ENCODE results near the gene CENPO. TPM values are rescaled to one million over a fixed set of nuclear protein-coding genes. Genes with fewer than 3 reads are reported as not detected.

The CENPO gene
- total RNA-seq, result 2.0 TPM

GRCh38 chr2:24792874-24793760 is at the start of gene CENPO, which contains the start of gene PTRHD1:
CENPO (plus strand) TSS chr2:24793425; CDS start chr2:24793920, 495 bp downstream.
PTRHD1 (minus strand) TSS chr2:24793391; CDS start chr2:24793377, 14 bp downstream.
- DNase-seq (ENCODE audit: low spot score), result peak; percentile 97
- peak; percentile 96 for ATAC-seq

GRCh38 chr2:24743924-24744323 is 49.3 kb upstream of the CENPO start:
- DNase-seq (ENCODE audit: low spot score), result no peak
- no peak for ATAC-seq

GRCh38 chr2:24744356-24744755 is 48.9 kb upstream of the CENPO start:
- DNase-seq (ENCODE audit: low spot score), result no peak
- ATAC-seq, result no peak

GRCh38 chr2:24745825-24746224 is 47.4 kb upstream of the CENPO start:
- ATAC-seq (no peak), DNase-seq (ENCODE audit: low spot score) (no peak)

GRCh38 chr2:24747299-24747698 is 45.9 kb upstream of the CENPO start:
- DNase-seq (ENCODE audit: low spot score) (no peak), ATAC-seq (no peak)

GRCh38 chr2:24749069-24749691 is 44.0 kb upstream of the CENPO start:
- ATAC-seq (no peak), DNase-seq (ENCODE audit: low spot score) (no peak)

- ATAC-seq (no peak), DNase-seq (ENCODE audit: low spot score) (no peak)
Observed at GRCh38 chr2:24754985-24755705, 38.1 kb upstream of the CENPO start.

- ATAC-seq, result no peak
- no peak for DNase-seq (ENCODE audit: low spot score)
Observed at GRCh38 chr2:24756789-24757188, 36.4 kb upstream of the CENPO start.

- DNase-seq (ENCODE audit: low spot score) (no peak), ATAC-seq (no peak)
Observed at GRCh38 chr2:24761866-24762265, 31.4 kb upstream of the CENPO start.

- ATAC-seq (no peak), DNase-seq (ENCODE audit: low spot score) (no peak)
Observed at GRCh38 chr2:24762518-24762917, 30.7 kb upstream of the CENPO start.

- ATAC-seq (no peak), DNase-seq (ENCODE audit: low spot score) (no peak)
Observed at GRCh38 chr2:24763843-24764242, 29.4 kb upstream of the CENPO start.

- no peak for DNase-seq (ENCODE audit: low spot score)
- ATAC-seq, result no peak
Observed at GRCh38 chr2:24766609-24767008, 26.6 kb upstream of the CENPO start.

GRCh38 chr2:24768013-24768412 is 25.2 kb upstream of the CENPO start:
- ATAC-seq (no peak), DNase-seq (ENCODE audit: low spot score) (no peak)

GRCh38 chr2:24768601-24769000 is 24.6 kb upstream of the CENPO start:
- DNase-seq (ENCODE audit: low spot score) (no peak), ATAC-seq (no peak)

GRCh38 chr2:24771061-24771460 is 22.2 kb upstream of the CENPO start:
- no peak for DNase-seq (ENCODE audit: low spot score)
- no peak for ATAC-seq

GRCh38 chr2:24771764-24772586 is 21.2 kb upstream of the CENPO start:
- DNase-seq (ENCODE audit: low spot score) (no peak), ATAC-seq (no peak)

GRCh38 chr2:24774373-24774772 is 18.9 kb upstream of the CENPO start:
- DNase-seq (ENCODE audit: low spot score), result no peak
- ATAC-seq, result no peak

- ATAC-seq (no peak), DNase-seq (ENCODE audit: low spot score) (no peak)
Observed at GRCh38 chr2:24779116-24779515, 14.1 kb upstream of the CENPO start.

- ATAC-seq (no peak), DNase-seq (ENCODE audit: low spot score) (no peak)
Observed at GRCh38 chr2:24783641-24784040, 9.6 kb upstream of the CENPO start.

- ATAC-seq, result peak; percentile 39
- DNase-seq (ENCODE audit: low spot score), result no peak
Observed at GRCh38 chr2:24785671-24786321, 7.4 kb upstream of the CENPO start.

All from left lobe of liver (tissue), 2 donors.